ENCODE measurements around the gene SOX9. TPM values are rescaled to one million over a fixed set of nuclear protein-coding genes. Genes with fewer than 3 reads are reported as not detected.
"Not testable (repeated sequence)": the region's sequence is repeated elsewhere in the genome, so short reads cannot be mapped to it uniquely, and the experiment has no call there.

SOX9 gene
- total and polyA plus RNA-seq, 4 donors: 0.42 to 1.7 (median 0.99) TPM

GRCh38 chr17:72141336-72141735 lies 20.5 kb downstream of the SOX9 start:
- WGBS: 81% methylated on average over 7 of the region's 7 CpGs
- peaks cover 0 to 4% (median 0%) of the 10 kb centered on the region in 4 donors for H3K27me3 ChIP-seq (ENCODE audit: control insufficient read depth in 4 of 4, insufficient read depth in 4 of 4, low read length in 3 of 4)
- H3K9me3 ChIP-seq (ENCODE audit: control insufficient read depth in 4 of 4, low read length in 3 of 4): no peaks in the 10 kb centered on the region
- no peak overlapping the region for H3K4me3 ChIP-seq (ENCODE audit: low read depth in 1 of 3, low read length in 3 of 3)
- no peak for DNase-seq (ENCODE audit: low spot score)
- no peak for TF ChIP-seq REST (IDR thresholded peaks at IDR 0.05)
- TF ChIP-seq FOXA1 (IDR thresholded peaks at IDR 0.05): no peak
- TF ChIP-seq FOXA2 (IDR thresholded peaks at IDR 0.05): no peak
- no peak for TF ChIP-seq HNF4G (IDR thresholded peaks at IDR 0.05)
- TF ChIP-seq HNF4A (conservative IDR thresholded peaks at IDR 0.05): no peak
- TF ChIP-seq SP1 (IDR thresholded peaks at IDR 0.05): no peak
- no peak for TF ChIP-seq MAX (IDR thresholded peaks at IDR 0.05)
- TF ChIP-seq GABPA (IDR thresholded peaks at IDR 0.05 in 1 of 2, conservative IDR thresholded peaks at IDR 0.05 in 1 of 2): no peak
- no peak for TF ChIP-seq RAD21 (IDR thresholded peaks at IDR 0.05)
- TF ChIP-seq JUND (IDR thresholded peaks at IDR 0.05): no peak
- TF ChIP-seq NR2F2 (IDR thresholded peaks at IDR 0.05): no peak
- no peak for TF ChIP-seq YY1 (IDR thresholded peaks at IDR 0.05)
- TF ChIP-seq TAF1 (conservative IDR thresholded peaks at IDR 0.05): no peak
- TF ChIP-seq RXRA (IDR thresholded peaks at IDR 0.05): no peak
- TF ChIP-seq ATF3 (IDR thresholded peaks at IDR 0.05): no peak
- TF ChIP-seq ZBTB33 (IDR thresholded peaks at IDR 0.05): no peak
- no peak for TF ChIP-seq EGR1 (IDR thresholded peaks at IDR 0.05; ENCODE audit: low read depth in 2 of 2)
- no peak for TF ChIP-seq CTCF (IDR thresholded peaks at IDR 0.05; ENCODE audit: low read depth, low read length, missing input control)
- no peak overlapping the region for H3K9ac ChIP-seq (ENCODE audit: low read depth in 1 of 2, low read length in 2 of 2)
- no peak overlapping the region for H3K27ac ChIP-seq (ENCODE audit: low read depth in 1 of 2, low read length in 2 of 2)
- H3K36me3 ChIP-seq (ENCODE audit: control insufficient read depth in 4 of 4, insufficient read depth in 3 of 4, low read depth in 1 of 4, low read length in 3 of 4): no peaks in the 10 kb centered on the region
- no peaks in the 10 kb centered on the region for H3K4me1 ChIP-seq (ENCODE audit: control insufficient read depth in 4 of 4, insufficient read depth in 4 of 4, low read length in 3 of 4)

GRCh38 chr17:72142097-72142496 lies 21.3 kb downstream of the SOX9 start:
- 96% methylated on average over 11 of the region's 11 CpGs for WGBS
- not testable (repeated sequence) for H3K9ac ChIP-seq (ENCODE audit: low read depth in 1 of 2, low read length in 2 of 2); H3K27ac ChIP-seq (ENCODE audit: low read depth in 1 of 2, low read length in 2 of 2); H3K9me3 ChIP-seq (ENCODE audit: control insufficient read depth in 4 of 4, low read length in 3 of 4); H3K4me1 ChIP-seq (ENCODE audit: control insufficient read depth in 4 of 4, insufficient read depth in 4 of 4, low read length in 3 of 4); H3K4me3 ChIP-seq (ENCODE audit: low read depth in 1 of 3, low read length in 3 of 3); H3K36me3 ChIP-seq (ENCODE audit: control insufficient read depth in 4 of 4, insufficient read depth in 3 of 4, low read depth in 1 of 4, low read length in 3 of 4); H3K27me3 ChIP-seq (ENCODE audit: control insufficient read depth in 4 of 4, insufficient read depth in 4 of 4, low read length in 3 of 4); DNase-seq (ENCODE audit: low spot score)
